Cardiac fibroblast (primary cell): ENCODE results near the gene DNAI4.

Experiments
- DNase-seq, 2 donors: peaks; one replicate each; pipeline versions ENCODE4 v3.0.0 to v3.0.0-alpha.2; 2010; ENCODE audit warnings: low read depth in 2 of 2
- H3K4me3 ChIP-seq, 2 donors: replicated peaks in 1 of 2; 1 replicate in 1 of 2; 2 replicates in 1 of 2; pipeline ENCODE4 v1.5.1; 2011; ENCODE audit warnings: low read depth in 2 of 2, low read length in 2 of 2, mild to moderate bottlenecking in 2 of 2, moderate library complexity in 1 of 2
- TF ChIP-seq, protein P1 (sequence below): IDR thresholded peaks from one replicate; pipeline ENCODE4 v1.5.1; 2011; ENCODE audit warnings: low read depth, mild to moderate bottlenecking, low read length, inconsistent platforms

Gene DNAI4

DNA sequence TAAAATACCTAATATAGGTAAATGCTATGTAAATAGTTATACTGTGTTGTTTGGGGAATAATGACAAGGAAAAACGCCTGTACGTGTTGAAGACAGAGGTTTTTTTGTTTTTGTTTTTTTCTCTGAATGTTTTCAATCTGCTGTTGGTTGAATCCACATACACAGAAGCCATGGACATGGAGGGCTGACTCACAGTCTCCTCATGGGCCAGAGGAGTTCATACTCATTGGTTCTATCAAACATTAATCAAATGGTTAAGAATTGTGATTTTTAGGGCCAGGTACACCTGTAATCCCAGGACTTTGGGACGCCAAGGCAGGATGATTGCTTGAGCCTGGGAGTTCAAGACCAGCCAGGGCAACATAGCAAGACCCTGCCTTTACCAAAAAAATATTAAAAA, 20.7 kb upstream of the DNAI4 start:
- no peak overlapping the region for H3K4me3 ChIP-seq
- peak in 1 of 2 donors; percentile 32 for DNase-seq
- TF ChIP-seq, protein P1, sequence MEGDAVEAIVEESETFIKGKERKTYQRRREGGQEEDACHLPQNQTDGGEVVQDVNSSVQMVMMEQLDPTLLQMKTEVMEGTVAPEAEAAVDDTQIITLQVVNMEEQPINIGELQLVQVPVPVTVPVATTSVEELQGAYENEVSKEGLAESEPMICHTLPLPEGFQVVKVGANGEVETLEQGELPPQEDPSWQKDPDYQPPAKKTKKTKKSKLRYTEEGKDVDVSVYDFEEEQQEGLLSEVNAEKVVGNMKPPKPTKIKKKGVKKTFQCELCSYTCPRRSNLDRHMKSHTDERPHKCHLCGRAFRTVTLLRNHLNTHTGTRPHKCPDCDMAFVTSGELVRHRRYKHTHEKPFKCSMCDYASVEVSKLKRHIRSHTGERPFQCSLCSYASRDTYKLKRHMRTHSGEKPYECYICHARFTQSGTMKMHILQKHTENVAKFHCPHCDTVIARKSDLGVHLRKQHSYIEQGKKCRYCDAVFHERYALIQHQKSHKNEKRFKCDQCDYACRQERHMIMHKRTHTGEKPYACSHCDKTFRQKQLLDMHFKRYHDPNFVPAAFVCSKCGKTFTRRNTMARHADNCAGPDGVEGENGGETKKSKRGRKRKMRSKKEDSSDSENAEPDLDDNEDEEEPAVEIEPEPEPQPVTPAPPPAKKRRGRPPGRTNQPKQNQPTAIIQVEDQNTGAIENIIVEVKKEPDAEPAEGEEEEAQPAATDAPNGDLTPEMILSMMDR = no peak

DNA sequence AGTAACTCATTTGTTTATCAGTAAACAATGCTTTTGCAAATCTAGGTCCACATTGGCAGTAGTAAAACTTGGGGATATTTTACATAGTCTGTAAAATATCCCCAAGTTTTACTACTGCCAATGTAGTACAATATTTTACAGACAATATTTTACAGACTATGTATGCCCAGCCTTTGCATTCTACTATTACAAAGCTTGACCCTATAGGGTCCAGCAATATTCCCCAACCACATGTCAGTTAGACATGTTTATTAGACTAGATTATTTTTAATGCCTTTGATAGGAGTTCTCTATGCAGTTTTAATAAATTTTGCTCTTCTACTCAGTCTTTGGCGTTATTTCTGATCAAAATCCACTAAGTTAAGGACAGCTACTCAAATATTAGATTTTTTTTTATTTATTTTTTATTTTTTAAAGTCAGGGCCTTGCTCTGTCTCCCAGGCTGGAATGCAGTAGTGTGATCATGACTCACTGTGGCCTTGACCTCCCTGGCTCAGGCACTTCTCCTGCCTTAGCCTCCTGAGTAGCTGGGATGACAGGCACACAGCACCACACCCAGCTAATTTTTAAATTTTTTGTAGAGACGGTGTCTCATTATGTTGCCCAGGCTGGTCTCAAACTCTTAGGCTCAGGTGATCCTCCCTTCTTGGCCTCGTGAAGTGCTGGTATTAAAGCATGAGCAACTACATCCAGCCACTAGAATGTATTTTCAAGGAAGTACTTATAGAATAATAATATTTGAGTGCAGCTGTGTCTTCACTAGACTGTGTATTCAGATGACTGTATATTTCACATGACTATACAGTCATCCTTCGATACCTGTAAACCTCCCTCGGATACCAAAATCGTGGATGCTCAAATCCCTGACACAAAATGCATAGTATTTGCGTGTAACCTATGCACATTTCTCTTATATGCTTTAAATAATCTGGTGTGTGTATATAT, 19.9 kb upstream of the DNAI4 start:
- peak; percentile 83 to 91 for DNase-seq
- TF ChIP-seq, protein P1 = no peak
- no peak overlapping the region for H3K4me3 ChIP-seq

DNA sequence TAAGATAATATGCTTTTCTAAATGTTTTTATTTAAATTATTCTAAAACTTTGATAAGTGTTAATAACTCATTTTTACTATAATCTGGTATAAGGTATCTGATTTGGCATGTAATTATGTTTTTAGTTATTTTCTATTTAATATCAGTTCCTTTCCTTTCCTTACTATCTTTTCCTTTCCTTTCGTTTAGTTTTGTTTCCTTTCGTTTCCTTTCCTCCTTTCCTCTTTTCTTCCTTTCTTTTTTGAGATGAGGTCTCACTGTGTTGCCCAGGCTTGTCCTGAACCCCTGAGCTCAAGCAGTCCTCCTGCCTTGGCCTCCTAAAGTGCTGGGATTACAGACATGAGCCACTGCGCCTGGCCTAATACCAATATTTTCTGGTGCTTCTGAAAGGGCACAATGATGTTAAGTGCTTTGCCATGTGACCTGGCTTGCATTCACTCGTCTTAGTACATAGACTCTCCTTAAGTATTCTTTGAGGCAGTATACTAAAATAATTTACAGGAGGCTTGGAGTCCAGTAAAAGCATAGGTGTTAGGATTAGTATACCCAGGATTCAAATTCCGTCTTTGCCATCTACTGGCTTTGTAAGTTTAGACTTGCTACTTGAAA, 18.8 kb upstream of the DNAI4 start:
- peak in 1 of 2 donors; percentile 36 for DNase-seq
- TF ChIP-seq, protein P1 = no peak
- H3K4me3 ChIP-seq = no peak overlapping the region

DNA sequence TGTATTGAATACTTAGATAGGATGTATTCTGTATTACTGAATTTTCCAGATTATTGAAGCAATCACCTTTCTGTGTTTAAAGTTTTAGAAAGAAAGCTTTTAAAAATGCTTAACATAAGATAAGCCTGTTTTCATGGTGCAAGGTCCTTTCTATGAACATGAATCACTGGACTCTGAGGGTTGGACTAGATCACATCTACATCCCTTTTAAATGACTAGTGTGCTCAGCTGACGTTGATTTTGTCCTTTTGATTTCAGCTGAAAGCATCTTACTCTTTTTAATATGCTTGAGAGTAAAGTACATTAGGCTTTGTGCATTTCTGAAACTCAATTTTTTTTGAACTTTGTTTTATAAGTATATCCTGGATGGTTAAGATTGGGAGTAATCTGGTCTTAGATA, 16.3 kb upstream of the DNAI4 start:
- no peak overlapping the region for H3K4me3 ChIP-seq
- DNase-seq = peak in 1 of 2 donors; percentile 85
- TF ChIP-seq, protein P1 = no peak

DNA sequence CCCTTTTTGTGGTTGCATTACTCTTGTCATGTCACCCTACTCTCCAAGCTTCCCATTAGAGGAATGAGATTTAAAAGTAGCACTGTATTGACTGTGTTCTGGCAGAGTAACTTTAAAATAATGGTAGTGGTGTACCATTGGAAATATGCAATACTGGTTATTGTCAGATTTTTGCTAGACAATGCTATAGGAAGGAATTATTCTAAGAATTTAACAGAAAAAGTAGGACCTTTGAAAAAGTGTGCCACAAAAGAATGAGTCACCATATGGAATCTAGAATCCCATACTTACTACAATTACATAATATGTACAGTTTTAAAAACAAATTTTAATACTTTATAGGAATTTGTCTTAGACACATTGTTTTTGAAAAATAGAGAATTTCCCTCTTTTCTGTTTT, 14.0 kb upstream of the DNAI4 start:
- TF ChIP-seq, protein P1 = no peak
- peak in 1 of 2 donors; percentile 73 for DNase-seq
- no peak overlapping the region for H3K4me3 ChIP-seq

DNA sequence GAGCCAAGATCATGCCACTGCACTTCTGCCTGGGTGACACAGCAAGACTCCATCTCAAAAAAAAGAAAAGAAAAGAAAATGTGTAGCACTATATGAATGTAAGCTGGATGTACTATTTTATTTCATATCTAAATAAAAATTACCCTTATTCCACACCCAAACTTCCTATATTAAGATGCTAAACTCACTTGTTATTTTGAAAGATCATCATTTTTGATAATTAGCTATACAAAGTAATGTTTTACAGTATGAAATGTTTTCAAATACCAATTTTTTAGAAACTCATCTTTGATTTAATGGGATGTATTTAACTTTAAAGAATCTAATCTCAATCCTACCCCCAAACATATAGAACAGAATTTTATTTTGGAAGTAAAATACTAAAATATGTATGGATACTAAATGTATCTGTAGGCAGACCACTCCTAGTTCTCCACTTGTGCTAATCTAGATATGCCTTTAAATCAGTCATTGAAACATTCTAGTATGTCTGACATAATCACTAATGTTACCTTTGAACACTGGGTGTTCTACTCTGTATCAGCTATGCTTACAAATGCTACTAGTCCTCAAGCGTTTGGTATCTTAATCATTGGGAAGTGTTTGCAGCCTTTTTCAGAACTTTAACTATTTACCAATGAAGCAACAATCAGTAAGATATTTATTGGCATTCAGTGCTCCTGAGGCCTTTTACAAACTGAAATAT, 13.0 kb upstream of the DNAI4 start:
- TF ChIP-seq, protein P1 = no peak
- H3K4me3 ChIP-seq = no peak overlapping the region
- DNase-seq = no peak
